Lower leg skin (tissue), 3 donors: ENCODE results near the gene DPM2.

Experiments used
- POLR2A ChIP-seq, 2 donors: fragments of 450-650 bp; IDR thresholded peaks; one replicate each; pipeline ENCODE4 v1.6.1; 2016 to 2017; ENCODE audit warnings: antibody characterized with exemption in 2 of 2, mild to moderate bottlenecking in 1 of 2, moderate library complexity in 1 of 2
- TF ChIP-seq, protein P1 (sequence below), 3 donors: fragments of 450-650 bp; IDR thresholded peaks; one replicate each; pipeline ENCODE4 v1.5.1; 2016; ENCODE audit warnings: antibody characterized with exemption in 3 of 3, mild to moderate bottlenecking in 3 of 3, moderate library complexity in 2 of 3

DNA sequence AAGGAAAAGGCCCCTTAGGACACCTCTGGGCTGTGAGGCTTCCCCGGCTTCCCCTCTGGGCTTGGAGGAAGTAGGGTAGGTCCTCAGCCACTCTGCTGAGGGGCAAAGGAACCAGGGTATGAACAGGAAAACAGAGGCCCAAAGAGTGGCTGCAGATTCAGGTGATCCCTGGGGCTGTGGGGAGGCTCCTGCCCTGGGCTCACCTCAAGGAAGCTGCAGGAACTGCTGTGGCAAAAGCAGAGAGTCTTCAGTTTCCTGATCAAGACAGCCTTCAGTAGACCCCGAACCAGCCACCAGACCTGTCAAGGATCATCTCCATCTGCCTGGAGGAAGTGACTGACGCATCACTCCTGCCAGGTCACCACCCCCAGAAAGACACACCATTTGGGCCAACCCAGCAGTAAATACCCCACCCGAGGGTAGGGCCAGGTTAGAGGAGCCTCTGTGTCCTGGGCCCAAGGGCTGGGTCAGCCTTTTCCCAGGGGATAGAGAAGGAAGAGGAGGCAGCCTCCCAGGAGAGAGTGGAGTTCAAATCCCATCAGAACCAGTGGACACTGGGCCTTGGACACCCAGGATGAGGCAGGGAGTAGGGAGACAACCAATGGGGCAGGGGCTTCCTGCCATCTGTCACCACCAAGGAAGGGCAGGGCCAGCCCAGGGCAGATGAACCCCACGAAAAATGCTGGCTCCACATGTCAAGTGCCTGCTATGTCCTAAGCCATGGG lies 32.5 kb downstream of the DPM2 start:
- TF ChIP-seq, protein P1, sequence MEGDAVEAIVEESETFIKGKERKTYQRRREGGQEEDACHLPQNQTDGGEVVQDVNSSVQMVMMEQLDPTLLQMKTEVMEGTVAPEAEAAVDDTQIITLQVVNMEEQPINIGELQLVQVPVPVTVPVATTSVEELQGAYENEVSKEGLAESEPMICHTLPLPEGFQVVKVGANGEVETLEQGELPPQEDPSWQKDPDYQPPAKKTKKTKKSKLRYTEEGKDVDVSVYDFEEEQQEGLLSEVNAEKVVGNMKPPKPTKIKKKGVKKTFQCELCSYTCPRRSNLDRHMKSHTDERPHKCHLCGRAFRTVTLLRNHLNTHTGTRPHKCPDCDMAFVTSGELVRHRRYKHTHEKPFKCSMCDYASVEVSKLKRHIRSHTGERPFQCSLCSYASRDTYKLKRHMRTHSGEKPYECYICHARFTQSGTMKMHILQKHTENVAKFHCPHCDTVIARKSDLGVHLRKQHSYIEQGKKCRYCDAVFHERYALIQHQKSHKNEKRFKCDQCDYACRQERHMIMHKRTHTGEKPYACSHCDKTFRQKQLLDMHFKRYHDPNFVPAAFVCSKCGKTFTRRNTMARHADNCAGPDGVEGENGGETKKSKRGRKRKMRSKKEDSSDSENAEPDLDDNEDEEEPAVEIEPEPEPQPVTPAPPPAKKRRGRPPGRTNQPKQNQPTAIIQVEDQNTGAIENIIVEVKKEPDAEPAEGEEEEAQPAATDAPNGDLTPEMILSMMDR (IDR thresholded peaks at IDR 0.05): no peak
- TF ChIP-seq POLR2A (IDR thresholded peaks at IDR 0.05): no peak
